Measurements from ENCODE around the gene KCNN3. TPM values are rescaled to one million over a fixed set of nuclear protein-coding genes. Genes with fewer than 3 reads are reported as not detected.

The KCNN3 gene
- total RNA-seq, 4 donors from 2014 or later, result 3.6 to 17.0 (median 12.4) TPM

GRCh38 chr1:154749078-154749760 is 120.9 kb downstream of the KCNN3 start:
- H3K36me3 ChIP-seq, result no peaks in the 10 kb centered on the region
- H3K9me3 ChIP-seq, result no peaks in the 10 kb centered on the region
- no peaks in the 10 kb centered on the region for H3K27me3 ChIP-seq
- peak overlapping the region in 1 of 4 donors; percentile 41 for H3K27ac ChIP-seq (replicated peaks in 1 of 4)
- 73% methylated on average over 7 of the region's 8 CpGs for WGBS
- H3K4me1 ChIP-seq, result peaks cover 5 to 52% (median 42%) of the 10 kb centered on the region in 4 donors
- no peak for TF ChIP-seq POLR2A (IDR thresholded peaks at IDR 0.05; ENCODE audit: low read depth)
- TF ChIP-seq, protein P1, sequence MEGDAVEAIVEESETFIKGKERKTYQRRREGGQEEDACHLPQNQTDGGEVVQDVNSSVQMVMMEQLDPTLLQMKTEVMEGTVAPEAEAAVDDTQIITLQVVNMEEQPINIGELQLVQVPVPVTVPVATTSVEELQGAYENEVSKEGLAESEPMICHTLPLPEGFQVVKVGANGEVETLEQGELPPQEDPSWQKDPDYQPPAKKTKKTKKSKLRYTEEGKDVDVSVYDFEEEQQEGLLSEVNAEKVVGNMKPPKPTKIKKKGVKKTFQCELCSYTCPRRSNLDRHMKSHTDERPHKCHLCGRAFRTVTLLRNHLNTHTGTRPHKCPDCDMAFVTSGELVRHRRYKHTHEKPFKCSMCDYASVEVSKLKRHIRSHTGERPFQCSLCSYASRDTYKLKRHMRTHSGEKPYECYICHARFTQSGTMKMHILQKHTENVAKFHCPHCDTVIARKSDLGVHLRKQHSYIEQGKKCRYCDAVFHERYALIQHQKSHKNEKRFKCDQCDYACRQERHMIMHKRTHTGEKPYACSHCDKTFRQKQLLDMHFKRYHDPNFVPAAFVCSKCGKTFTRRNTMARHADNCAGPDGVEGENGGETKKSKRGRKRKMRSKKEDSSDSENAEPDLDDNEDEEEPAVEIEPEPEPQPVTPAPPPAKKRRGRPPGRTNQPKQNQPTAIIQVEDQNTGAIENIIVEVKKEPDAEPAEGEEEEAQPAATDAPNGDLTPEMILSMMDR (IDR thresholded peaks at IDR 0.05), result peak in 2 of 3 experiments; percentile 7 to 20
- no peak for DNase-seq (ENCODE audit: extremely low spot score)
- intact Hi-C loops (cut with DNase I), result no loop called here
- H3K4me3 ChIP-seq, result no peak overlapping the region

DNA sequence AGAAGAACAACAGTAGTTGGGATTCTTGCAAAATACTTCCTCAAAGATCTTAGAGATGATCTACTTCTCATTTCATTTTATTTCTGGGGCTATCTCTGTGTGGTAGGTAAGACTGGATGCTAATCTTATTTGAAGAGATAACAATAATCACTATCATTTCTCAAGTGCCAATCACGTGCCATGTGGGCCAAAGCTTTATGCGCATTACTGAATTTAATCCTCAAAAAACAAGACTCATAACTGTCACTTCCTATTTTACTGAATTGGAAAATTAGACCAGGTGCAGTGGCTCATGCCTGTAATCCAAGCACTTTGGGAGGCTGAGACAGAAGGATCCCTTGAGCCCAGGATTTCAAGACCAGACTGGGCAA is 121.7 kb downstream of the KCNN3 start:
- Histone ChIP-seq H3K4me1 (peaks cover 5 to 52% (median 43%) of the 10 kb centered on the region in 4 donors), H3K36me3 (no peaks in the 10 kb centered on the region), H3K4me3 (no peak overlapping the region), H3K9me3 (no peaks in the 10 kb centered on the region), H3K27ac (replicated peaks in 1 of 4) (peak overlapping the region in 2 of 4 donors; percentile 37 to 41), H3K27me3 (no peaks in the 10 kb centered on the region)
- 61% methylated on average over 2 of the region's 2 CpGs for WGBS
- TF ChIP-seq POLR2AphosphoS5 (IDR thresholded peaks at IDR 0.05) (no peak), EP300 (IDR thresholded peaks at IDR 0.05) (no peak), POLR2A (IDR thresholded peaks at IDR 0.05; ENCODE audit: low read depth) (no peak)
- TF ChIP-seq, protein P1 (IDR thresholded peaks at IDR 0.05), result no peak
- no peak for DNase-seq (ENCODE audit: extremely low spot score)
- intact Hi-C loops (cut with DNase I), result no loop called here

DNA sequence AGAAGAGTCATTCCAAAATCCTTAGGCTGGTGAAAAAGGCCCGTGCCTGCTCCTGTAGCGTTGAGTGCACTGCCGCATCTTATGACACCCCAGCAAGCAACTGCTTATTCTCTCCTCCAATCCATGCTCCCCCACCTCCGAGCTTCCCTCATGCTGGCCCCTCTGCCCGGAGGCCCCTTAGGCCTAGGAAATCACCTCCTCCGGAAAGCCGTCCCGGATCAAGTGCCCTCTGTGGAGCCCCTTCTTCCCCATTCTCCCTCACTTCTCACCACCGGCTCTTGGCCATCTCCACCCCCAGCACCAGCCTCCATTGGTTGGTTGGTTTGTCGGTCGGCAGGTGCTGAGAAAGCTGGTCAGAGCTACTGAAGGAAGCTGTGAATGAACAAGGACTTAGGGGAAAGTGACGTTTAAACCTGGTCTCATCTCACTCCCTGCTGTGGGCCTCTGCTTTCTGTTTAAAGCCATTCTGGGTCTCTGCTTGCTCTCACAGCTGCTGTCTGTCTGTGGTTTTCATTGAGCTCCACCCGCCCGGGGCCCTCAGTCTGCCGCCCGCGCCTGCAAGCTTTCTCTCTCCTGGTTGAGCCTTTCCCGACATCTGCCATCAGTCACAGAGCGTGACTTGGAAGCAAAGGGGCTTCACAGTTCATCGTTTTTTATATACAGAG is 122.2 kb downstream of the KCNN3 start:
- H3K36me3 ChIP-seq, result no peaks in the 10 kb centered on the region
- DNase-seq (ENCODE audit: extremely low spot score), result peak; percentile 95
- WGBS, result 62% methylated on average over 20 of the region's 20 CpGs
- no peaks in the 10 kb centered on the region for H3K9me3 ChIP-seq
- H3K27ac ChIP-seq (replicated peaks in 1 of 4), result peak overlapping the region in 3 of 4 donors; percentile 37 to 41 (median 40)
- H3K4me3 ChIP-seq, result no peak overlapping the region
- H3K4me1 ChIP-seq, result peaks cover 5 to 56% (median 48%) of the 10 kb centered on the region in 4 donors
- intact Hi-C loops (cut with DNase I), result no loop called here
- TF ChIP-seq POLR2AphosphoS5 (IDR thresholded peaks at IDR 0.05) (peak; percentile 3 to 41), POLR2A (IDR thresholded peaks at IDR 0.05; ENCODE audit: low read depth) (no peak)
- H3K27me3 ChIP-seq, result no peaks in the 10 kb centered on the region

DNA sequence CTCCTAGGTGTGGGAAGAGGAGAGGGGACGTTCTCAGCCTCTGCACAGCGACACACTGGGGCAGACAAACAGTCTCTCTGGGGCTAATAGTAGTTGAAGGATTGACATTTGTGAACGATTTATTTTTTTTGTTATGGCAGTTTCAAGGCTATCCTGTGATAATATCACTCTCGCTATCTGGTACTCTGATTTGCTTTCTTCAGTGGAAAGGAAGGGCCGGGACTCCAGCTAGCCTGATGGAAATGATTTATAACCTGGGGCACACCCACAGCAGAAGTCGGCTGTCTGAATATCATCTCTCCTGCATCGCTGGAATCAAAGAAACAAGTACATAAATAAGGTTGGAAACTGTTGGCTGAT is 122.7 kb downstream of the KCNN3 start:
- Histone ChIP-seq H3K4me3 (no peak overlapping the region), H3K9me3 (no peaks in the 10 kb centered on the region), H3K36me3 (no peaks in the 10 kb centered on the region), H3K27ac (replicated peaks in 1 of 4) (peak overlapping the region in 2 of 4 donors; percentile 37 to 41), H3K27me3 (no peaks in the 10 kb centered on the region), H3K4me1 (peaks cover 7 to 61% (median 53%) of the 10 kb centered on the region in 4 donors)
- 62% methylated on average over 7 of the region's 7 CpGs for WGBS
- TF ChIP-seq POLR2A (IDR thresholded peaks at IDR 0.05; ENCODE audit: low read depth) (no peak), POLR2AphosphoS5 (IDR thresholded peaks at IDR 0.05) (no peak), EP300 (IDR thresholded peaks at IDR 0.05) (no peak)
- TF ChIP-seq, protein P1 (IDR thresholded peaks at IDR 0.05), result no peak
- DNase-seq (ENCODE audit: extremely low spot score), result no peak
- intact Hi-C loops (cut with DNase I), result no loop called here

DNA sequence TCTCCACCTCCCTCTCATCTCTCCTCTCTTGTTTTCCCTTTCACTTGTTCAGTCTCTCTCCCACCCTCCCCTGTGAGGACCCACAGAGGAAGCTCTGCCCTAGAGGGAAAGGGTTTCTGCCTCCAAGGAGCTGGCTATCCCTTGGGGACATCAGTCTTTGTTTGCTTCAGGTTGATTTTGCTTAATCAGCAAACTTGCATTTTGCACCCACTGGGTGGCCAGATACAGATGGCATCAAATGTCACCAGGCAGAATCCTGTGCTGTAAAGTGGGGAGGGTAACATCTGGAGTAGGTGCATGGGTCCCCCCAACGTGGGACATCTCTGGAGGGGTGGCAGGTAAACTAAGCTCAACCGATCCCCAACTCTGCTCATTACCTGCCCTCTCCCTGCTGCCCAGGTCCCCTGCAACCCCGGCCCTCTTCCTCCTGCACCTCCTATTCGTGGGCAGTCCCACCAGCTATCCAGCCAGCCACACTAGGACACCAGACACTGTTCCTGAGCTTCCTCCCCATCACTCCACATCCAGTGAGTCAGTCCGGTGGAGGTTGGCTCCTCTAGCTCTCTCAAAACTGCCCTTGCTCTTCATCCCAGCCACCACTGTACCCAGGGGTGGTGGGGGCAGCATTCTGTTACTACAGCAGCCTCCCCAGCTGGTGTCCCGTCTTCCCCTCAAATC is 123.3 kb downstream of the KCNN3 start:
- peaks cover 13 to 67% (median 59%) of the 10 kb centered on the region in 4 donors for H3K4me1 ChIP-seq
- H3K36me3 ChIP-seq, result no peaks in the 10 kb centered on the region
- H3K4me3 ChIP-seq, result no peak overlapping the region
- TF ChIP-seq EP300 (IDR thresholded peaks at IDR 0.05), result no peak
- H3K27me3 ChIP-seq, result no peaks in the 10 kb centered on the region
- no peaks in the 10 kb centered on the region for H3K9me3 ChIP-seq
- WGBS, result 81% methylated on average over 6 of the region's 6 CpGs
- H3K27ac ChIP-seq (replicated peaks in 1 of 4), result peak overlapping the region in 1 of 4 donors; percentile 2
- intact Hi-C loops (cut with DNase I), result no loop called here
- DNase-seq (ENCODE audit: extremely low spot score), result no peak

Measured in esophagus muscularis mucosa (tissue), 4 donors.